ENCODE data around the gene MAP3K4.
A peak's percentile ranks its signal among the peaks of the same experiment; 100 is the strongest.
"Not testable (repeated sequence)": the region's sequence is repeated elsewhere in the genome, so short reads cannot be mapped to it uniquely, and the experiment has no call there.

The MAP3K4 gene

GRCh38 chr6:160972111-160972510, 19.5 kb upstream of the MAP3K4 start:
- DNase-seq (ENCODE audit: low read depth, low spot score): no peak

- not testable (repeated sequence) for DNase-seq (ENCODE audit: low read depth, low spot score)
These were observed 19.0 kb upstream of the MAP3K4 start for GRCh38 chr6:160972594-160972993.

- no peak for DNase-seq (ENCODE audit: low read depth, low spot score)
These were observed 18.0 kb upstream of the MAP3K4 start for GRCh38 chr6:160973311-160974250.

- DNase-seq (ENCODE audit: low read depth, low spot score): no peak
These were observed 17.2 kb upstream of the MAP3K4 start for GRCh38 chr6:160974304-160974771.

GRCh38 chr6:160975162-160975561, 16.4 kb upstream of the MAP3K4 start:
- no peak for DNase-seq (ENCODE audit: low read depth, low spot score)

- DNase-seq (ENCODE audit: low read depth, low spot score): not testable (repeated sequence)
These were observed 15.6 kb upstream of the MAP3K4 start for GRCh38 chr6:160975961-160976360.

GRCh38 chr6:160978141-160978901, 13.2 kb upstream of the MAP3K4 start:
- DNase-seq (ENCODE audit: low read depth, low spot score): no peak

- DNase-seq (ENCODE audit: low read depth, low spot score): no peak
These were observed 12.4 kb upstream of the MAP3K4 start for GRCh38 chr6:160979061-160979708.

- DNase-seq (ENCODE audit: low read depth, low spot score): not testable (repeated sequence)
These were observed 8.1 kb upstream of the MAP3K4 start for GRCh38 chr6:160983377-160983948.

GRCh38 chr6:160986851-160987250, 4.7 kb upstream of the MAP3K4 start:
- no peak for DNase-seq (ENCODE audit: low read depth, low spot score)

- no peak for DNase-seq (ENCODE audit: low read depth, low spot score)
These were observed 4.3 kb upstream of the MAP3K4 start for GRCh38 chr6:160987265-160987664.

- DNase-seq (ENCODE audit: low read depth, low spot score): no peak
These were observed 643 bp upstream of the MAP3K4 start for GRCh38 chr6:160990847-160991405.

- DNase-seq (ENCODE audit: low read depth, low spot score): peak; percentile 11
These were observed 751 bp downstream of the MAP3K4 start for GRCh38 chr6:160992061-160992979.

GRCh38 chr6:160992980-160993314, 1.4 kb downstream of the MAP3K4 start:
- DNase-seq (ENCODE audit: low read depth, low spot score): no peak

GRCh38 chr6:160995271-160995670, 3.7 kb downstream of the MAP3K4 start:
- DNase-seq (ENCODE audit: low read depth, low spot score): no peak

GRCh38 chr6:160996131-160996601, 4.6 kb downstream of the MAP3K4 start:
- no peak for DNase-seq (ENCODE audit: low read depth, low spot score)

GRCh38 chr6:160998217-160998616, 6.6 kb downstream of the MAP3K4 start:
- DNase-seq (ENCODE audit: low read depth, low spot score): no peak

GRCh38 chr6:160998766-160999165, 7.2 kb downstream of the MAP3K4 start:
- DNase-seq (ENCODE audit: low read depth, low spot score): no peak

- DNase-seq (ENCODE audit: low read depth, low spot score): no peak
These were observed 7.9 kb downstream of the MAP3K4 start for GRCh38 chr6:160999516-160999915.

GRCh38 chr6:161000632-161001031, 9.1 kb downstream of the MAP3K4 start:
- DNase-seq (ENCODE audit: low read depth, low spot score): no peak
